HG03575 (cell line): ENCODE measurements around the gene SAMD4A.

Source experiments
- ATAC-seq: cut with Tn5 transposase; IDR thresholded peaks from one replicate; pipeline ENCODE4 v1.9.1; 2021; ENCODE audit not compliant: unreplicated experiment, insufficient number of reproducible peaks, low FRiP score; ENCODE audit errors: extremely low read depth

SAMD4A gene

GRCh38 chr14:54709867-54710266, 142.9 kb downstream of the SAMD4A start:
- no peak for ATAC-seq

GRCh38 chr14:54711312-54711711, 144.4 kb downstream of the SAMD4A start:
- no peak for ATAC-seq

GRCh38 chr14:54711812-54712464, 145.0 kb downstream of the SAMD4A start:
- no peak for ATAC-seq

- no peak for ATAC-seq
Observed at GRCh38 chr14:54712465-54713200, 145.7 kb downstream of the SAMD4A start.

DNA sequence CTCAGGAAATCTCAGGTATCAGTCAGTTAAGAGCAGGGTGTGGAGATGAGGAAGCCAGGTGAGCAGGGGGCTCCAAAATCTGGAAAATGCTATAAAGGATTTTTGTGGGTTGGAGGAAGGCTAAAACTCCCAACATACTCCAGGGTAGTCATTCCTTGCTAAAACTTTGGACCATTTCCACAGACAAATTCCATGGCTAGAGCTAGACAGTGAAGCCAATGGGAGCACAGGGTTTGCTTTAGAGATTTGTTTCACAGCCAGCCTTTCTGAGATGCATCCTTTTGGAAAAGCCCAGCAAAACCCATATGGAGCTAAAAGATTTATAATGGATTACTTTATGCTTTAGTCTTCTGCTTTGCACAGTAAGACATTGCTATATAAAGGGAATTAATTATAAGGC, 146.5 kb downstream of the SAMD4A start:
- ATAC-seq = no peak

DNA sequence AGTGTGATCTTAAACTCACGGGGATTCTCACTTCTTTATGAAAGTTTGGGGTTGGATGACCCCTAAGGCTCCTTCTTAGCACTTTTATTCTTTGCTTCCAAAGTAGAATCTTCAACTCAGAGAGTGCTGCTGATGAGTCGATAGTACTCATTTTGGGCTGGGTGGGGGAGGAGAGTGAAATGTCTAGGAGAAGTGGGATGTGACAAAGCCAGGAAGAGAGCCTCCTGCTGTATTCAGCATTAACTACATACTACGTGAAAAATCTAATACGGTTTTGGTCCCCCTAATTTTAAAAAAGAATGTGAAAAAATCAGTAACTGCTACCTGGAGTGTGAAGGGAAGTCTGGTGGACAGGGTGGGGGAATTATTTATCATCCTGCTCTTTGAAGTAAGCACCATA, 148.3 kb downstream of the SAMD4A start:
- no peak for ATAC-seq

GRCh38 chr14:54715811-54716210, 148.9 kb downstream of the SAMD4A start:
- ATAC-seq = no peak

DNA sequence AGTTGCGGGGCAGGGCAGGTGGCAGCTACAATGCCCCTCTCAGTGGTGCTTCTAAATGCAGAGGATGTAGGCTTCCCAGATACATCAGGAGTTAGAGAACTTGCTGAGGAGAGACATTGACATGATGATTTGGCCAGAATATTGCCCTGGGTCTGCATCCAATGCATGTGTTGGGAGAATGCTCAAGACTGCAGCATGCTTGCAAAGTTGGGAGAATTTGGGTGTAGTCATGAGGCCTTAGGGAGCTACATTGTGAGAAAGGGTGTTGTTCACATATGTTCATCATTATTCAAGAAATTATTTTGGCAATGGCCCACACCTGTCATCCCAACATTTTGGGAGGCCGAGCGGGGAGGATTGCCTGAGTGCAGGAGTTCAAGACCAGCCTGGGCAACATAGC, 149.9 kb downstream of the SAMD4A start:
- no peak for ATAC-seq

GRCh38 chr14:54718046-54718445, 151.1 kb downstream of the SAMD4A start:
- no peak for ATAC-seq

- no peak for ATAC-seq
Observed at GRCh38 chr14:54719406-54719805, 152.5 kb downstream of the SAMD4A start.

DNA sequence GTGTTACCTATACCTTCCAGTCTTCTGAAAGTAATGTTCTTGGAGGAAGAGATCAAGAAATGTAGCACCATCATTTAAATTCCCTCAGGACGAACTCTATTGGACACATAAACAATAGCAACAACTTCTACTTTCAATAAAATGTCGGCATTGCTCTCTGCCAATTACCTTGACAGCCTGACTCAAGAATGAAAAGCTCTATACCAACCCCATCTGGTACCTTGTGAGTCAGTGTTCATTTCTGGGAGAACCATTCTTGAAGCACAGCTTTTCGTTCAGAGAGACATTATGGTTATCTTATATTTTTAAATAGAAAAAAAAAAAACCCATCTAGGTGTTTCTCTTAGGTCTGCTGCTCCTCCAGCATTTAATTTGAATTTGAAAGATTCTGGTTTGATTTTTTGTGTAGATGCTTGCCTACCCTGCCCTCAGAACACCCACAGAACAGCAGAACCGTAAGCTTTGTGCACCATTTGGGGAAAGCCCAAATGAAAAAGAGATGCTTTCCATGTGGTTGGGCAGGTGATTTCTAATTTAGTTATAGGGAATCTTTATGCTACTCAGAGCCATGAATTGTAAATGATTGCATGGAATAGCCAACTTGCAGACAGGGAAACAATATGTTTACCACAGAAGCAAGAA, 156.0 kb downstream of the SAMD4A start:
- ATAC-seq = no peak

- no peak for ATAC-seq
Observed at GRCh38 chr14:54724123-54724522, 157.2 kb downstream of the SAMD4A start.

DNA sequence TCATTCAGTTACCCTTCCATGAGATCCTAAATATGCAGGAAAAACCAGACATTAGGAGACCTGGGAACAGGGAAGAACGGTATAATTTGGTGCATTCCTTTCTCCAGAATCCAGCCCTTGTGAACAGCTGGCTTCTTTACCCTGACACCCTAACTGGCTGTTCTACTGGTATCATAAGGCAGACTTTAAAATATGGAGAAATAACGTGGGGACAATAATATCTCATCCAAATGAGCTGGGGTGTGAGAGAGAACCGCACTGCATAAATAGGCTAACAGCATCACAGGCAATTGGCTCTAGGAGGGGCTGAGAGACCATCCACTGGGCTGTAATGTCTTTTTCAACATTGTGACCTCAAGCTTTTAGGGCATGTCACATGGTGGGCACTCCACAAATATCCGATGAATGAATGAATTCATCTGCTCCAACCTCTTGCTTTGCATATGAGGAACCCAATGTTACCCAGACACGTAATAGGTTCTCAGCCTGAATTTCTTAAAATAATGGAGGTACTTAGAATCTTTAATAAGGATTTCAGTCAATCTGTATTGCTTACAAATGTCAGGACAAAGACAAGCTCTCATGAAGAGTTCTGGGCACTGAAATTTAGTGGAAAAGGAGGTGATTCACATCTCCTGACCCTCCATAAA, 157.9 kb downstream of the SAMD4A start:
- no peak for ATAC-seq

GRCh38 chr14:54725998-54726397, 159.1 kb downstream of the SAMD4A start:
- ATAC-seq = no peak

DNA sequence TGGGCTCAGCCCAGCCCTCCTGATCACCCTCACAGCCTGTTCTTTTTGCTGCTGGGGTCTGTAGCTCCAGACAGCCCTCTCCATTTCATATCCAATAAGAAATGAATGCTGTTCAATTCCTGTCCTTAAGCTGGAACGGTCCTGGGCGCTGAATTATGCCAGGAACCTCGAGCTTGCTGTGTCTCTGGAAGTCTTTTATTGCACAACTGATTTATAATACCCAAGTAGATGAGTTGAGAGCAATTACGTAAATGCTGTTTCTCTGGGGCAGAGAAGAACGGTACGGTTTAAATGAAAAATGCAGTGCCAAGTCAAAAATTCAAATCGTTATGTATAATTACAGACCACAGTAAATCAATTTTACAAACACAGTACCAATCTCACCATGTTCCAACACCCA, 161.0 kb downstream of the SAMD4A start:
- ATAC-seq = no peak

- ATAC-seq = no peak
Observed at GRCh38 chr14:54728700-54729527, 162.0 kb downstream of the SAMD4A start.

- ATAC-seq = peak; percentile 84
Observed at GRCh38 chr14:54730156-54730961, 163.4 kb downstream of the SAMD4A start.

DNA sequence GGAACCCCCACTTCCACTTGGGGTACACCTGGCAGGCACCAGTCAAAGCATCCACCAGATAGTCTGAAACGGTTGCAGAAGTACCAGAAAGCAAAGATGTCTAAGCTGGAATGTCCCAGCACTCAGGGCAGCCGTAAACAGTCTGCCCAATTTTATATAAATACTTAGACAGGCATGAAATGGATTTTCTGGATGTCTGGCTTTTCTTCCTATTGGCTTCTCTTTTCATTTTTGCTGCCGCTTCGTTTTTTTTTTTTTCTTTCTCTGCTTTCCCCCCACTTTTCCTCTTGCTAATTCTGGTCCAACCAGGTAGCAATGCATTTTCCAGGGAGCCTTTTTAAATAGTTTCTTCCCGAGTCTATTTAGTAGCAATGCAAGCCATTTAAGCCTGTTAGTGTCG, 168.0 kb downstream of the SAMD4A start:
- no peak for ATAC-seq
